Osteoblast (primary cell): ENCODE measurements around the gene CARD9. TPM values are rescaled to one million over a fixed set of nuclear protein-coding genes. Genes with fewer than 3 reads are reported as not detected.

Source experiments
- DNase-seq: peaks from one replicate; pipeline ENCODE4 v3.0.0; 2011; ENCODE audit warnings: low spot score, mixed read lengths; ENCODE audit not compliant: insufficient read length; ENCODE audit errors: missing footprints
- H2AFZ ChIP-seq: 2 replicates; pipeline ENCODE4 v1.6.0; 2011; ENCODE audit warnings: mild to moderate bottlenecking, low read length
- H3K27ac ChIP-seq: 2 replicates; pipeline ENCODE4 v1.5.1; 2011; ENCODE audit warnings: mild to moderate bottlenecking, low read depth, low read length, moderate library complexity
- H3K27me3 ChIP-seq: 2 replicates; pipeline ENCODE4 v1.6.0; 2012; ENCODE audit warnings: mild to moderate bottlenecking, control low read depth, inconsistent platforms, low read length, moderate library complexity; ENCODE audit not compliant: insufficient read depth
- H3K36me3 ChIP-seq: 2 replicates; pipeline ENCODE4 v1.5.1; 2011; ENCODE audit warnings: mild to moderate bottlenecking, low read length, control low read depth, moderate library complexity; ENCODE audit not compliant: insufficient read depth
- H3K4me1 ChIP-seq: 2 replicates; pipeline ENCODE4 v1.5.1; 2011; ENCODE audit warnings: mild to moderate bottlenecking, low read length, control low read depth, moderate library complexity; ENCODE audit not compliant: insufficient read depth
- H3K4me2 ChIP-seq: 2 replicates; pipeline ENCODE4 v1.6.0; 2011; ENCODE audit warnings: mild to moderate bottlenecking, low read length; ENCODE audit not compliant: insufficient read depth
- H3K4me3 ChIP-seq: fragments of 200-600 bp; sonication (generic); 3 replicates; pipeline ENCODE4 v1.5.1; 2012; ENCODE audit warnings: mild to moderate bottlenecking, low read length, inconsistent platforms; ENCODE audit not compliant: insufficient read depth
- H3K79me2 ChIP-seq: 2 replicates; pipeline ENCODE4 v1.6.0; 2012; ENCODE audit warnings: mild to moderate bottlenecking, low read length, control low read depth, inconsistent platforms; ENCODE audit not compliant: insufficient read depth
- H3K9me3 ChIP-seq: 2 replicates; pipeline ENCODE4 v1.5.1; 2011; ENCODE audit warnings: low read depth, low read length, control low read depth
- H4K20me1 ChIP-seq: 2 replicates; pipeline ENCODE4 v1.6.0; 2012; ENCODE audit warnings: mild to moderate bottlenecking, low read length, control low read depth; ENCODE audit not compliant: insufficient read depth
- CTCF ChIP-seq: IDR thresholded peaks from 2 replicates; pipeline ENCODE4 v1.5.1; 2011; ENCODE audit warnings: mild to moderate bottlenecking, low read depth, low read length, moderate library complexity; ENCODE audit errors: extremely low read depth
- total RNA-seq: library from RNA; depleted of rRNA; stranded (reverse); fragments of >200 nt; gene quantifications from 2 replicates; pipeline ENCODE4 v1.2.3, GENCODE V29; 2012

Gene CARD9
- total RNA-seq, 1 donor, result 5.1 TPM

GRCh38 chr9:136341042-136341655 lies 32.3 kb downstream of the CARD9 start:
- TF ChIP-seq CTCF, result no peak
- H3K9me3 ChIP-seq, result no peaks in the 10 kb centered on the region
- peaks cover 54% of the 10 kb centered on the region for H4K20me1 ChIP-seq
- no peak overlapping the region for H3K4me2 ChIP-seq
- peaks cover 7% of the 10 kb centered on the region for H3K79me2 ChIP-seq
- no peak overlapping the region for H3K27ac ChIP-seq
- H3K27me3 ChIP-seq, result no peaks in the 10 kb centered on the region
- DNase-seq, result no peak
- no peak overlapping the region for H3K4me3 ChIP-seq
- H2AFZ ChIP-seq, result no peak overlapping the region
- H3K36me3 ChIP-seq, result peaks cover 51% of the 10 kb centered on the region
- H3K4me1 ChIP-seq, result peaks cover 17% of the 10 kb centered on the region

DNA sequence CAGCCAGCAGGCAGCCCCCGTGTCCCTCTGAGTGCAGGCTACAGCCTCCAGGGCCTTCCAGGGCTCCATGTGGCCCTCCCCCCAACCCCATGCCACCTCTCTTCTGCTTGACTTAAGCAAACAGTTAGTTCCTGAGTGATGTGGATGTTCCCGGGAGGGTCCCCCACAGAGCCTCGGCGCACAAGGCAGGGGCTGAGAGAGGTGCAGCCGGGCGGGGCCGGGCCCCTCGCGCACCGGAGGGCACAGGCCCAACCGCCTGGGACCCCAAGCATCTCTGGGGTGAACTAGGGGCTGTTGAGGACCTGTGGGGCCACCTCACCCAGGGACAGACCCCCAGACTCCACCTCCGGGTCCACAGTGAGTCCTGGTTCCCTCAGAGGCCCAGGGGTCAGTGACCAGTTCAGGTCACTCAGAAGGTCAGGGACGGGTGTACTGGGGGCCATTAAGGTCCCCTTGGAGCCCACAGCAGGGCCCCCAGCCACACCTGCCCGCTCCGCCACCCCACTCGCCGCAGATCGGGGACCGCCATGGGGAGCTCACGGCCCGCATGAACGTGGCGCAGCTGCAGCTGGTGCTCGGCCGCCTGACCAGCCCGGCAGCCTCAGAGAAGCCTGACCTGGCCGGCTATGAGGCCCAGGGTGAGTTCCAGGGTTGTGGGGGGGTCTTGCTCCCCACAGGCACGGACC lies 33.0 kb downstream of the CARD9 start:
- H3K36me3 ChIP-seq, result peaks cover 51% of the 10 kb centered on the region
- DNase-seq, result no peak
- peaks cover 10% of the 10 kb centered on the region for H3K4me1 ChIP-seq
- H3K79me2 ChIP-seq, result peaks cover 12% of the 10 kb centered on the region
- peaks cover 58% of the 10 kb centered on the region for H4K20me1 ChIP-seq
- H2AFZ ChIP-seq, result no peak overlapping the region
- no peak overlapping the region for H3K4me2 ChIP-seq
- no peak for TF ChIP-seq CTCF
- H3K27me3 ChIP-seq, result no peaks in the 10 kb centered on the region
- H3K27ac ChIP-seq, result no peak overlapping the region
- no peaks in the 10 kb centered on the region for H3K9me3 ChIP-seq
- no peak overlapping the region for H3K4me3 ChIP-seq

DNA sequence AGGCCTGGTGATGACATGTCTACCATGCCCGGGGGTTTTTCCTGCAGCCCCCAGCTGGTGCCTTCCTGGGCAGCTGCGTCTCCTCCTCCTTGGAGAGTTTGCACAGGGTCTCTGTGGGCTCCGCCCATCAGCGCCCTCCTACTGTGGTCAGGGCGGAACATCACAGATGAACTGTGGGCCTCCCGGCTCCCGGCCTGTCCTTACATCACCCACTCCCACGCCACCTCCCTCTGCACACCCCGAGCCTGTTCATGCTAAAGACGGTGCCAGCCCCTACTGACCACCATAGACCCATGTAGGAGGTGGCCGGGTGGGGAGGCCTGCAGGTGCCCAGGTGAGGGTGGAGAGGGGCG lies 33.5 kb downstream of the CARD9 start:
- peaks cover 5% of the 10 kb centered on the region for H3K4me1 ChIP-seq
- H3K4me3 ChIP-seq, result no peak overlapping the region
- H3K27me3 ChIP-seq, result no peaks in the 10 kb centered on the region
- no peak overlapping the region for H2AFZ ChIP-seq
- no peak for DNase-seq
- peaks cover 51% of the 10 kb centered on the region for H3K36me3 ChIP-seq
- no peak overlapping the region for H3K27ac ChIP-seq
- peaks cover 18% of the 10 kb centered on the region for H3K79me2 ChIP-seq
- H4K20me1 ChIP-seq, result peaks cover 59% of the 10 kb centered on the region
- no peak for TF ChIP-seq CTCF
- H3K4me2 ChIP-seq, result no peak overlapping the region
- H3K9me3 ChIP-seq, result no peaks in the 10 kb centered on the region

GRCh38 chr9:136339173-136339957 lies 34.1 kb downstream of the CARD9 start:
- no peak overlapping the region for H3K4me3 ChIP-seq
- peaks cover 23% of the 10 kb centered on the region for H3K79me2 ChIP-seq
- no peaks in the 10 kb centered on the region for H3K4me1 ChIP-seq
- H3K4me2 ChIP-seq, result no peak overlapping the region
- H3K9me3 ChIP-seq, result no peaks in the 10 kb centered on the region
- peak; percentile 98 for DNase-seq
- no peaks in the 10 kb centered on the region for H3K27me3 ChIP-seq
- no peak overlapping the region for H3K27ac ChIP-seq
- H4K20me1 ChIP-seq, result peaks cover 58% of the 10 kb centered on the region
- no peak overlapping the region for H2AFZ ChIP-seq
- TF ChIP-seq CTCF, result peak; percentile 77
- H3K36me3 ChIP-seq, result peaks cover 53% of the 10 kb centered on the region
